Skeletal muscle cell (primary cell): ENCODE results near the gene ADGRA1.

Experiments
- DNase-seq: peaks from one replicate; pipeline ENCODE4 v3.0.0-alpha.2; 2010; ENCODE audit warnings: low read depth
- H3K4me3 ChIP-seq: 2 replicates; pipeline ENCODE4 v1.5.1; 2011; ENCODE audit warnings: low read depth, mild to moderate bottlenecking, control low read depth, low read length, moderate library complexity

ADGRA1 gene

DNA sequence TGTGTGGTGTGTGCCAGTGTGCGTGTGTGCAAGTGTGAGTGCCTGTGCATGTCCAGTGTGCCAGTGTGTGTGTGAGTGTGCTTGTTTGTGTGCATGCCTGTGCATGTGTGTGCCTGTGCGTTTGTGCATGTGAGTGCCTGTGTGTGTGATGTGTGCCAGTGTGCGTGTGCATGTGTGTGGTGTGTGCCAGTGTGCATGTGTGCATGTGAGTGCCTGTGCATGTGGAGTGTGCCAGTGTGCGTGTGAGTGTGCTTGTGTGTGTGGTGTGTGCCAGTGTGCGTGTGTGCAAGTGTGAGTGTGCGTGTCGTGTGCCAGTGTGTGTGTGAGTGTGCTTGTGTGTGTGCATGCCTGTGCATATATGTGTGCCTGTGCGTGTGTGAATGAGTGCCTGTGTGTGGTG lies 33.8 kb downstream of the ADGRA1 start:
- no peak for DNase-seq
- no peak overlapping the region for H3K4me3 ChIP-seq

DNA sequence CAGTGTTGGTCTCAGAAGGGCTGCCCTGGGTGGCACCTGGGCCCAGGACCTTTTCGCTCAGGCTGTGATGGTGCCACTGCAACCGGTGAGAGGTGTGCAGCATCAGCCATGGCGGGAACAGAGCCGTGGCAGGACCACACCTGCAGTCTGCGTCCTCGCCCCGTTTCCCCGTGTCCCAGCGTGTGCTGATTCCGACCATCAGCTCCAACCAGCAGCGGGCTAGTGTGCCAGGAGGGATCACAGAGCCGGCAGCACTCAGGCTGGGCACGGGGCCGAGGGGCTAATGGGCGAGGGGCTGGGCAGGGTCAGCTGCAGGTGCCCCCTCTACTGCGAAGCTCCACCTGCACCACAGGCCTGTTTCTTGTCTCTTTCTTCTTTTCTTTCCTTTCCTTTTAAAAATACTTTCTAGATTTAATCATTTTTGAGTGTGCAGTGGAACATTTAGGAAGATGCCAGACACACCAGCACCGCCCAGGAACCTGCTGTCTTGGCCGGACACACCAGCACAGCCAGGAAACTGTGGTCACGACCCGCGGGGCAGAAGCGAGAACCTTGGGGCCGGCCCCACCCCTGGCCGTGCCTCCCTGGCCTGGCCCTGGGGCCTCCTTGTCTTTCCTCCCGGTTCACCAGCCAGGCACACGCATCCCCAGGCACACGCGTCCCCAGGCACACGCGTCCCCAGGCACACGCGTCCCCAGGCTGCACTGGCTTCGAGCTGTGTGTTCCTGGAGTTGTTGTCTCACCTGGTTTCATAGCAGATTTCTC lies 34.6 kb downstream of the ADGRA1 start:
- no peak overlapping the region for H3K4me3 ChIP-seq
- DNase-seq = no peak

DNA sequence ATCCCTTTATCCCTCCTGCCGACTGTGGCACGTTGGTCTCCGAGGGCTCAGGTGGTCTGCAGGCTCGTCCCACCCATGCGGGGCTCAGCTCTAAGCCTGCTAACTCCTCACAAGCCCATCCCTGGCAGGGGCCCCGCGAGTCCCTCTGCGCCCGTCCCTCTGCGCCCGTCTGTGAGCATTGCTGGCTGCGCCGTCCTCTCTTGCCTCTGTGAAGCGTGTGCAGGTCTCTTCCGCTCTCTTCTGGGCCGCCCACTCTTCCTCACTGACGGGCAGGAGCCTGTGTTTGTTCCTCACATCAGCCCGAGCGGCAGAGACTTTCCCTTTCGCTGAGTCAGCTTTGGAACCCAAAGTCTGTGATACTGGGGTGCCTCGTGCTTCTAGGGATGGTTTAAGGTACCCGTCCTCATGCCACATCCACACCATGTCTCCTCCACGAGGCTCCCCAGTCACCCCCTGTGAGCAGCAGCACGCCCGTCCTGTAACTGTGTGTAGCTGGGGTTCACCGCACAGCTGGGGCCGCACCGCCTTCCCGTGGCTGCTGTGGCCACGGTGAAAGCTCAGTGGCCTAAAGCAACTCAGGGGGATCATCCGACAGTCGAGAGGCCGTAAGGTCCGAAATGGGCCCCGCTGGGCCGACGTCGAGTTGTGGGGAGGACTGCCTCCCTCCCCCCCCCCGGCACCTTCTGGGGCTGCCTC lies 35.5 kb downstream of the ADGRA1 start:
- H3K4me3 ChIP-seq = no peak overlapping the region

DNA sequence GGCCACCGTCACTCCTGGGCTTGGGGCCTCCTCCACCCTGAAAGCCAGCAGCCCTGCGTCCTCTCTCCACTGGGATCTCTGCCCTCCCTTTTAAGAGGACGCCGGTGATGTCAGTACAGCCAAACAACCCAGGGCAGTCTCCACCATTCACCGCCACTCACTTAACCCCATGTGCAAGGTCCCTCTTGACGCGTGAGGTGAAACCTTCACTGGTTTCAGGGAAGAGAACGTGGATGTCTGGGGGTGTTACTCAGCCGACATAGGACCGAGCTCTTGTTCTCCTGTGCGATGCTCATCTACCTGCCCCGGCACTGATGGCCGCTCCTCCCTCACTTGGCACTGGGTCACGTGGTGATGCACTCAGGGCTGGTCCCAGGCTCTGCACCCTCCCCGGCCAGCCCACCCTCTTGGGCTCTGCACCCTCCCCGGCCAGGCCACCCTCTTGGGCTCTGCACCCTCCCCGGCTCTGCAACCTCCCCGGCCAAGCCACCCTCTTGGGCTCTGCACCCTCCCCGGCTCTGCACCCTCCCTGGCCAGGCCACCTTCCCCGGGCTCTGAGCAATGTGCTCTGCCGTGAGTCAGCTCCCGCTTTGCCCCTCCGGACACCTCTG lies 36.1 kb downstream of the ADGRA1 start:
- no peak overlapping the region for H3K4me3 ChIP-seq
- DNase-seq = no peak

More for the DNA sequence above, 35.5 kb downstream of the ADGRA1 start:
- no peak for DNase-seq

DNA sequence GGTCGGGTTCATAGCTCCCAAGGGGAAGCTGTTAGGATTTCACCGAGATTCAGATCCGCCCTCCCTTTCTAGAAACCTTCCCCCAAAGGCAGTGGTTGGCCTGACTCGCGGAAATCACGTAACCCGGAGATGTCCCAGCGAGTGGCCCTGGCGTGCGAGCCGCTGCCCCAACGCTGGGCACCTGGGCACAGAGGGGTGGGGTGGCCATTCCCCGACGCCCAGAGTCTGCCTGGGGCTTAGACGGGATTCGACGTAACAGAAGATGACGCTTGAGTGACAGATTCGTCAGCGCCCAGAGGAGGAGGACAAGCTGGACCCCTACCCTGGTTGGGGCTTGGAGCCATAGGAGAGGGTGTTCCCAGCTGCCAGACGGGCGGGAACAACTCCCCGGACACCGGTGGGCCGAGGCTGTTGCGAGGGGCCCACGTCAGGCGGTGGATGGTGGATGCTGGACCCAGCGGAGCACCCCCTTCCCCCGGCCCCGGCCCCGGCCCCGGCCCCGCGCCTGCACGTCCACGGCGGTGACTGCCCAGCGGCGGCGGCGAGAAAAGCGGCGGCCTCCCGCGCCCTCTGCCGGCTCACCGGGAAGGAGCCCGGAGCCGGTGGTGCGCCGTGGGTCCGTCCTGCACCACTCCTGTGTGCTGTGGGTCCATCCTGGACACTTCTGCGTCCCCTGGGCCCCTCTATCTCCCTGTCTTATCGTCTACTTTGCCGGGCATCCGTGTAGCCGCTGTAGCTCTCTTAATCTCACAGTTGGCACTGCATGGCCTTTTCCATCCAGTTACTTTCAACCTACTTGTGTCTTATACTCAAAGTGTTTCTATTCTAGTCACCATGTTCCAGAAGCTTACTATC lies 36.9 kb downstream of the ADGRA1 start:
- H3K4me3 ChIP-seq = no peak overlapping the region
- no peak for DNase-seq

DNA sequence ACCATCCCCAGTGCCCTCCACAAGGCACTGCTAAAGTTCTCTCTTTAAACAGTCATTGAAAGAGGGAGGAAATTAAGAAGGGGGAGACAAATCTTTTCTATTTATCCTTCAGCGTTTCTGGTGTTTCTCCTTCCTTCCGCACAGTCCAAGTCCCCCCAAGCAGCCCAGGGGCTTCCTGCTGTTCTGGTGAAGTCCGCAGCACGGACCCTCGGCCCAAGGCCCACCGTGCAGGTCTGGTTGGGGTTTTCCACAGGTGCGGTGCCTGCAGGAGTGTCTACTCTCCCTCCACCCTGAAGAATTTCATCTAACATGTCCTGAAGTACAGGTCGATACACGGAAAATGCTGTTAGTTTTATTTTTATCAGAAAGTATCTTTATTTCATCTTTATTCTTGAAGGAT lies 38.2 kb downstream of the ADGRA1 start:
- H3K4me3 ChIP-seq = no peak overlapping the region
- no peak for DNase-seq

DNA sequence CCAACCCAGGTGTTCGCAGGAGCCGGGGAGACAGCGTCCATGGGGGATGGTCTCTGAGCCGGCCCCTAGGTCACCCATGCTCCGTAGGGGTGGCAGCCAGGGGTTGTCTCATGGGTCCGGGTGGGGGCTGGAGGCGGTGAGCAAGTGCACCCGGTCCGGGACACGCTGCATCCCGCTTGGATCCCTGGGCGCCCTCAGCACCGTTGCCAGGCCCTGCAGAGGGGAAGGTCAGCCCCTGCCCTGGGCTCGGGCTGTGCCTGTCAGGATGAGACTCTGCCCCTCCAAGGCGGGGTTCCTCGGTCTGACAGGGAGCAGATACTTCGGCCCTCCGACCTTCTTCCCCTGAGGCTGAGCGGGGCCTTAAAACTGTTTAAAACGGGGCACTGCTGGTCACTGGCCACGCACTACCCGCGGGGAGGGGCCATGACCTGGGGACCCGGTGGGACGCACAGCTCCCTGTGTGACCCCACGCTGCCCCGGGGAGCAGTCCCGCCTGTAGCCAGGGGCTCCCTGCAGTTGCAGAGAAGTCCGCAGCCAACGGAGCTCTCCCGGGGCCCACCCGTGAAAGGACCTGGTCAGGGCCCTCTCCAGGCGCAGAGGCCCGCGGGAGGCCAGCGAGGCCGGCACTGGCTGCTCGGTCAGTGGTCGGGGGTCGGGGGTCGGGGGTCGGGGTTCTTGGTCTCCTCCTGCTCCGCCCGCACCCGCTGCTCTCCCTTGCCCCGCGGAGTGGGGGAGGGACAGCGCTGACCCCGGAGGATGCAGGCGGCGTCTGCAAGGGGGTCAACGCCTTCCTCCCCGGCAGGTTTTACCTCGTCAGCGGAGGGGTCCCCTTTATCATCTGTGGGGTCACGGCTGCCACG lies 38.9 kb downstream of the ADGRA1 start:
- DNase-seq = no peak
- no peak overlapping the region for H3K4me3 ChIP-seq

DNA sequence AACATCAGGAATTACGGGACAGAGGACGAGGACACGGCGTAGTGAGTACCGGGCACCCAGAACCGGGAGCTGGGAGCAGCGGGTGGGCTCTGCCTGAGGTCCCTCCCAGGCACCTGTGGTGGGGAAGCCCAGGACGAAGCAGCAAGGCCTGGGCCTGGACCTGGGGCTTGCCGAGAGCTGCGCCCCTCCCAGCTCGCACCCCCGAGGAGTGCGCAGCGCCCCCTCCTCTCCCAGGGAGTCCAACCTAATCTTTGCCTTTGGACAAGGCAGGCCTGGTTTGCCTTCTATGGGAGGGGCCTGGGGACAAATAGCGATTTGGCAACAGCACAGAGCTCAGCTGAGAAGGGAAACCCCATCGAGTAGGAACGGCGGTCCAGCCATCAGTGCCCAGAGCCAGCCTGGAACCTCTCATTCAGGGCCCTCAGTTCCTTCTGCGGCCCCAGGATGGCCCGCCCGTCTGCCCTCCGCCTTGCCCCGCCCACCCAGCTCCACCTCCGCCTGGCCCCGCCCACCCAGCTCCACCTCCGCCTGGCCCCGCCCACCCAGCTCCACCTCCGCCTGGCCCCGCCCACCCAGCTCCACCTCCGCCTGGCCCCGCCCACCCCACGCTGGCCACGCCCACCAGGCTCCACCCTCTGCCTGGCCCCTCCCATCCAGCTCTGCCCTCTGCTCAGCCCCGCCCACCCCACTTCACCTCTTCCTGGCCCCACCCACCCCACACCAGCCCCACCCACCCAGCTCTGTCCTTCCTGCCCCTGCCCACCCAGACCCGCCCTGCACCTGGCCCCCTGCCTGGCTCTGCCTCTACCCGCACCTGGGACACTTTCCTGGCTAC lies 39.8 kb downstream of the ADGRA1 start:
- H3K4me3 ChIP-seq = no peak overlapping the region
- DNase-seq = no peak

DNA sequence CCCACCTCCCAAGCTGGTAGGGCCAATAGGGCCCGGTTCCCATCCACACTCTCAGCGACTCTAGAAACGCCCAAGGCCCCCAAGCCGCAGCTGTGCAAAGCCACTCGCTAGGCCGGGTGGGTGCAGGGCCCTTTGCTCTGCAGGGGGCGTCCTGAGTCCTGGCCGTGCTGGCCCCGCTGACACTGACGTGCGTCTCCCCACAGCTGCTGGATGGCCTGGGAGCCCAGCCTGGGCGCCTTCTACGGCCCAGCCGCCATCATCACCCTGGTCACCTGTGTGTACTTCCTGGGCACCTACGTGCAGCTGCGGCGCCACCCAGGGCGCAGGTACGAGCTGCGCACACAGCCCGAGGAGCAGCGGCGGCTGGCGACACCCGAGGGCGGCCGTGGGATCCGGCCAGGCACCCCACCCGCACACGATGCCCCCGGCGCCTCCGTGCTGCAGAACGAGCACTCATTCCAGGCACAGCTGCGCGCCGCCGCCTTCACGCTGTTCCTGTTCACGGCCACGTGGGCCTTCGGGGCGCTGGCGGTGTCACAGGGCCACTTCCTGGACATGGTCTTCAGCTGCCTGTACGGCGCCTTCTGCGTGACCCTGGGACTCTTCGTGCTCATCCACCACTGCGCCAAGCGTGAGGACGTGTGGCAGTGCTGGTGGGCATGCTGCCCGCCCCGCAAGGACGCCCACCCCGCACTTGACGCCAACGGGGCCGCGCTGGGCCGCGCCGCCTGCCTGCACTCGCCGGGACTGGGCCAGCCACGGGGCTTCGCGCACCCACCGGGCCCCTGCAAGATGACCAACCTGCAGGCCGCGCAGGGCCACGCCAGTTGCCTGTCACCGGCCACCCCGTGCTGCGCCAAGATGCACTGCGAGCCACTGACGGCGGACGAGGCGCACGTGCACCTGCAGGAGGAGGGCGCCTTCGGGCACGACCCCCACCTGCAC lies 40.7 kb downstream of the ADGRA1 start:
- no peak for DNase-seq
- no peak overlapping the region for H3K4me3 ChIP-seq

DNA sequence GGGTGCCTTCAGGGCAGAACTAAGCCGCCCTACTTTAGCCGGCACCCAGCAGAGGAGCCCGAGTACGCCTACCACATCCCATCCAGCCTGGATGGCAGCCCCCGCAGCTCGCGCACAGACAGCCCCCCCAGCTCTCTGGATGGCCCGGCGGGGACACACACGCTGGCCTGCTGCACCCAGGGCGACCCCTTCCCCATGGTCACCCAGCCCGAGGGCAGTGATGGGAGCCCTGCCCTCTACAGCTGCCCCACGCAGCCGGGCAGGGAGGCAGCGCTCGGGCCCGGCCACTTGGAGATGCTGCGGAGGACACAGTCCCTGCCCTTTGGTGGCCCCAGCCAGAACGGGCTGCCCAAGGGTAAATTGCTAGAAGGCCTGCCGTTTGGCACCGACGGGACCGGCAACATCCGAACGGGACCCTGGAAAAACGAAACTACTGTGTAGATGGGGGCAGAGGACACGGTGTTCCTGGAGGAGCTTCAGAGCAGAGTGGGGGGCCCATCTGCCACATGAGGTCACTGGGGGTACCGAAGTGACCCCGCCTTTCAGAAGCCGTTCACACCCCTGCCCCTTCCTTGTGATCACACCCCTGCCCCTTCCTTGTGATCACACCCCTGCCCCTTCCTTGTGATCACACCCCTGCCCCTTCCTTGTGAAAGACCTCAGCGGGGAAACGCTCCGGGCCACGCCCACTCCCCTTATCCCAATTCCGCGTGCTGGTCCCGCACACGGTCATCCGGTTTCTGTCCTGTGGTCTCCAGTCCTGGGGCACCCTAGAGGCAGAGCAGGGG lies 41.5 kb downstream of the ADGRA1 start:
- H3K4me3 ChIP-seq = no peak overlapping the region
- DNase-seq = no peak

DNA sequence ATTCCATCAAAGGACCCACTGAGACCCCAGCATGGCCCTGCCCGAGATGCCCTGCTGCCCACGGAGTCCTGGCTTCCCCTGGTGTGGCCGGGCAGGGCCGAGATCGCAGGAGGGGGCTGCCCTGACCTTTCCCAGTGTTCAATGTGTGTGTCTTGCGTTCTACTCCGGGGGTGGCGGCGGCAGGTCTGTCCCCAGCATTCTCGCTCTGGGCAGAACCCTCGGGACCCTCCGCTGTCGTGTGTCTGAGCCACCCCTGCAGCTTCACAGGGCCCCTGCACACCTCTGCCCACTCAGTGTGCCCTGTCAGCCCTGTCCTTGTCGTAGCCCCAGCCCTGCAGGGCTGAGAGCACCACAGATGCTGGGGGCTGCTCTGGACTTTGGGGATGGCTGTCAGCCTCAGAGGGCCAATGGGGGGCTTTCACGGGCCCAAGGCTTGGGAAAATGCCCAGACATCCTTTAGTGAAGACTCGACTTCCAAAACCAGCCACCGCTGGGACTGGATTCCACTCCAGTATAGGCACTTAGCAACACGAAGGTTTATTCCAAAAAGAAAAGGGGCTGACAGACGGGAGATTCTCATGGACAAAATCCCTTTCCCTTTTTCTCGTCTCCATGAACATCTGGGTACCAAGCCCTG lies 42.3 kb downstream of the ADGRA1 start:
- DNase-seq = no peak
- no peak overlapping the region for H3K4me3 ChIP-seq

DNA sequence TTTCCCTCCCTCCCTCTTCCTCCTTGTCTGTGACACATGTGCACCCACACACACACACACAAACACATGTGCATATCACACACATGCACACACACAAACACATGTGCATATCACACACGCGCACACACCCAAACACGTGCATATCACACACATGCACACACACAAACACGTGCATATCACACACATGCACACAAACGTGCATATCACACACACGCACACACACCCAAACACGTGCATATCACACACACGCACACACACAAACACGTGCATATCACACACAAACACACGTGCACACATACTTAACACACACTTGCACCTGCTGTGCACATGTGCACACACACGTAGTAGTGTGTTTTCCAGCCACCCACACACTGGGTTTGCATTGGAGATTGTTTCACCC lies 42.9 kb downstream of the ADGRA1 start:
- no peak for DNase-seq
- H3K4me3 ChIP-seq = no peak overlapping the region

DNA sequence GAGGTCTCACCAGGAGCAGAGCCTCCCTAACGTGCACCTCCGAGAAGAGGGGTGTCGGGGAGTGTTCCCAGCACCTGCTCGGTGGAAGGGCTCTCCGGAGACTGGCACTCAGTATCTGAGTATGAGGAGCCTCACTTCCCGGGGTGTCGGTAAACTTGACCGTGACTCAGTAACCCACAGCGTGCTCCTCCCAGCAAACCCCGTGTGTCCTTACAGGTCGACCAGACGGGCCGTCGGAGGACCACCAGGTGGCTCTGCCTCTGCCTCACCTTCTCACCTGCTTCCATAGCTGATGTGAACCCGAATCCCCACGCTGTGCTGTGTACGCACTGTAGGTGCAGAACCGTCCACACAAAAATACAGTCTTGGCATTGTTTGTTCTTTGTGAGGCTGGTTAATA lies 43.3 kb downstream of the ADGRA1 start:
- no peak for DNase-seq
- no peak overlapping the region for H3K4me3 ChIP-seq

DNA sequence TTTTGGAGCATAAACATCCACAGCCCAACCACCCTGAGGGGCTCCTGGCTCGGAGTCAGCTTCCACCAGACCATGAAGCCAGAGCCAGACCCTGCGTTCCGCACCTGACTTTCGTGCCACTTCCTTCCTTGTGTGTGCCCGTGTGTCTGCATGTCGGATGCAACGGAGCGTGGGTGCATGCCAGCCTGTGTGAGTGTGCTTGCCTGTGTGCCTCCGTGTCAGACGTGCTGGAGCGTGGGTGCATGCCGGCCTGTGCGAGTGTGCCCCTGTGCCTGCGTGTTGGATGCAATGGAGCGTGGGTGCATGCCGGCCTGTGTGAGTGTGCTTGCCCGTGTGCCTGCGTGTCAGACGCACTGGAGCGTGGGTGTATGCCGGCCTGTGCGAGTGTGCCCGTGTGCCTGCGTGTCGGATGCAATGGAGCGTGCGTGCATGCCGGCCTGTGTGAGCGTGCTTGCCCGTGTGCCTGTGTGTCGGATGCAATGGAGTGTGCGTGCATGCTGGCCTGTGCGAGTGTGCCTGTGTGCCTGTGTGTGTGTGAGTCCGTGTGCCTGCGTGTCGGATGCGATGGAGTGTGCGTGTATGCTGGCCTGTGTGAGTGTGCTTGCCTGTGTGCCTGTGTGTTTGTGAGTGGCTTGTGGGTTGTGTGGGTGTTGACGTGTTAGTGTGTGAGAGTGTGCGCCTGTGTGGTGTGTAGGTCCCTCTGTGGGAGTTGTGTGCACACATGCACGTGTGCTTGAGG lies 44.2 kb downstream of the ADGRA1 start:
- no peak for DNase-seq
- no peak overlapping the region for H3K4me3 ChIP-seq
